ENCODE data around the gene NEDD4L.

NEDD4L gene

GRCh38 chr18:58215011-58215410 is 171.0 kb downstream of the NEDD4L start:
- Mint-ChIP-seq H3K4me1 (peaks cover 14% of the 10 kb centered on the region), H3K4me3 (no peak overlapping the region), H3K27me3 (peaks cover 52% of the 10 kb centered on the region), H3K27ac (ENCODE audit: low read depth) (no peak overlapping the region), H3K9me3 (no peaks in the 10 kb centered on the region), H3K36me3 (ENCODE audit: insufficient read depth) (no peaks in the 10 kb centered on the region)
- DNase-seq (ENCODE audit: low spot score in 2 of 2), result no peak
- no peak for ATAC-seq (replicated peaks; ENCODE audit: extremely low read depth, poor library complexity, severe bottlenecking)

- Mint-ChIP-seq H3K27ac (ENCODE audit: low read depth) (no peak overlapping the region), H3K36me3 (ENCODE audit: insufficient read depth) (no peaks in the 10 kb centered on the region), H3K4me3 (no peak overlapping the region), H3K4me1 (peaks cover 14% of the 10 kb centered on the region), H3K27me3 (peaks cover 59% of the 10 kb centered on the region), H3K9me3 (no peaks in the 10 kb centered on the region)
- ATAC-seq (replicated peaks; ENCODE audit: extremely low read depth, poor library complexity, severe bottlenecking) (no peak), DNase-seq (ENCODE audit: low spot score in 2 of 2) (no peak)
Observed at GRCh38 chr18:58216071-58216481, 172.1 kb downstream of the NEDD4L start.

- DNase-seq (ENCODE audit: low spot score in 2 of 2), result no peak
- no peak for ATAC-seq (replicated peaks; ENCODE audit: extremely low read depth, poor library complexity, severe bottlenecking)
- Mint-ChIP-seq H3K9me3 (no peaks in the 10 kb centered on the region), H3K36me3 (ENCODE audit: insufficient read depth) (no peaks in the 10 kb centered on the region), H3K27me3 (peaks cover 53% of the 10 kb centered on the region), H3K4me3 (no peak overlapping the region), H3K4me1 (peaks cover 14% of the 10 kb centered on the region), H3K27ac (ENCODE audit: low read depth) (no peak overlapping the region)
Observed at GRCh38 chr18:58217052-58217451, 173.0 kb downstream of the NEDD4L start.

- ATAC-seq (replicated peaks; ENCODE audit: extremely low read depth, poor library complexity, severe bottlenecking), result no peak
- Mint-ChIP-seq H3K36me3 (ENCODE audit: insufficient read depth) (no peaks in the 10 kb centered on the region), H3K27ac (ENCODE audit: low read depth) (no peak overlapping the region), H3K4me1 (peaks cover 13% of the 10 kb centered on the region), H3K9me3 (no peaks in the 10 kb centered on the region), H3K27me3 (peaks cover 50% of the 10 kb centered on the region), H3K4me3 (no peak overlapping the region)
- no peak for DNase-seq (ENCODE audit: low spot score in 2 of 2)
Observed at GRCh38 chr18:58218117-58218516, 174.1 kb downstream of the NEDD4L start.

GRCh38 chr18:58221060-58221725 is 177.2 kb downstream of the NEDD4L start:
- H3K27ac Mint-ChIP-seq (ENCODE audit: low read depth), result no peak overlapping the region
- no peak overlapping the region for H3K4me3 Mint-ChIP-seq
- no peak for ATAC-seq (replicated peaks; ENCODE audit: extremely low read depth, poor library complexity, severe bottlenecking)
- no peaks in the 10 kb centered on the region for H3K4me1 Mint-ChIP-seq
- H3K27me3 Mint-ChIP-seq, result peaks cover 42% of the 10 kb centered on the region
- H3K9me3 Mint-ChIP-seq, result no peaks in the 10 kb centered on the region
- no peak for DNase-seq (ENCODE audit: low spot score in 2 of 2)
- no peaks in the 10 kb centered on the region for H3K36me3 Mint-ChIP-seq (ENCODE audit: insufficient read depth)

DNA sequence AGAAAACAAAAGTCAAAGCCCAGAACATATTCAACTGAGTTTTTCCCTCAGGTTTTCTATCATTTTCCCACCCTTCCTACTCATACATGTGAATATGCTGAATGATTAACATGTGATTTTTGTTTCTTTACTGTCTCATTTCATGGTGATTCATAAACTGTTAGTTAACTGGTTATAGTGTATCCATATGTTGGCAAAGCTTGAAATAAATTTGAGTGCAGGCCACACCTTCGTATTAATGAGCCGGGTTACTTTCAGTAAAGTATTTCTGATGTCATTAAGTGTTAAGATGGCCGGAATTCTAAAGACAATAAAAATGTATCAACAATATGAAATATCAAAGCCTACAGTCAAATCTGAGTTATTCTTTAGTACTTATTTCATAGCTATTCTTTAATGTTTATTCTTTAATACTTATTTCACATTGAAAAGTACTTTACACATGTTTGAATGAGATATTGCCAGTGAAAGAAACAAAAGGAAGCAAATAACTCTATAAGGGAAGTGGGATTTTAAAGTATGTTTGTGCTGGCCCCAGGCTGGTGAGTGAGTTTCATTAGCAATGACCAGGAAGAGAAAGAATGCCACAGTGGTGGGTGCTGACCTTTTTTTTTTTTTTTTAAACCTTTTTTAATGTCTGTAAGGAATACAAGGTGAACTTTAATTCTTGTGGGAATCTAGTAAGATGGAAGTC is 178.6 kb downstream of the NEDD4L start:
- ATAC-seq (replicated peaks; ENCODE audit: extremely low read depth, poor library complexity, severe bottlenecking), result no peak
- Mint-ChIP-seq H3K4me1 (no peaks in the 10 kb centered on the region), H3K27ac (ENCODE audit: low read depth) (no peak overlapping the region)

DNA sequence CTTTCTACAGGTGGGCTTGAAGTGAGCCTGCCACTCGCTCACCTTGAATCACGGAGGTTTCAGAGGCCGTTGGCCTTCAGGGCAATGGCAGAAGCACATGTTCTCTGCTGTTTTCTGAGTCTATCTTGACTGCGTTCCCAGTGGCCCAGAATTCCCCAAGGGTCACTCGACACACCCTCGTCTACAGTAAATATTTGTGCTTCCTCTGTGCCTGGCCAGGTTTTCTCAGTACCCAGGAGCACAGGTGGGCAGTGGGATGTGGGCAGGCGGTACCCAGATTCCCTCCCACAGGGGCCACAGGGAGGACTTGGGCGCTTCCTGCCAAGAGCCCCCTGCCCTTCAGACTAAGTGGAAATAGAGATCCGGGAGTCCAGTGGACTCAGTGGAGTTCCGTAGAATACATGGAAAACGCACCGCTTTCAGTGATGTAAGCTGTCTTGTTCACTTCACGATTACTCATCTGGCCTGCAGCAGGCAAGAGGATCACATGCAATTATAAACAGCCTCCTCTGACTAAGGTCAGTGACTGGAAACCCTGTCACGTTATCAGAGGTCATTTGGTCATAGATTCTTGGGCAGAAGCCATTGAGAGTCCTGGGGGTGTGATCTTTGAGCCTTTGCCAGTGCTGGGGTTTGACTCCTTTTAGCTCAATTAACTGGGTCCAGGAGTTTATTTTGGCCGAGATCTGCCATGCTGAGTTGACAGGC is 179.8 kb downstream of the NEDD4L start:
- Mint-ChIP-seq H3K9me3 (no peaks in the 10 kb centered on the region), H3K27ac (ENCODE audit: low read depth) (no peak overlapping the region), H3K4me3 (no peak overlapping the region), H3K36me3 (ENCODE audit: insufficient read depth) (no peaks in the 10 kb centered on the region), H3K27me3 (peaks cover 44% of the 10 kb centered on the region), H3K4me1 (no peaks in the 10 kb centered on the region)
- no peak for DNase-seq (ENCODE audit: low spot score in 2 of 2)
- no peak for ATAC-seq (replicated peaks; ENCODE audit: extremely low read depth, poor library complexity, severe bottlenecking)

More for the DNA sequence above, 178.6 kb downstream of the NEDD4L start:
- Mint-ChIP-seq H3K27me3 (peaks cover 39% of the 10 kb centered on the region), H3K36me3 (ENCODE audit: insufficient read depth) (no peaks in the 10 kb centered on the region), H3K4me3 (no peak overlapping the region), H3K9me3 (no peaks in the 10 kb centered on the region)
- no peak for DNase-seq (ENCODE audit: low spot score in 2 of 2)

DNA sequence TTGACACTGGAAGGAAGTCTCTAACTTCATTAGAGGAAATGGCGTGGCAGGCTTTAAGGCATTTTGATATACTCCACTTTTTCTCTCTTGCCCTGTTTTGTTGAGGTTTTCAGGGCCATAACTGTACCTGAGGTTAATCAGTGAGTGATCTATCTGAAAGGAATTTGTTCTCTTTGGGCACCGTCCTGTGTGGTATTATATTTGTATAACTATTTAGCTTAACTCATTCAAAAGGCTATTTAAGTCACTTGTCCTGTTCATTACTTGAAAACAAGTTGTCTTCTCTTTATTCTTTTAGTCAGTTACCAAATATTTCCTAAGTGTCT is 180.4 kb downstream of the NEDD4L start:
- ATAC-seq (replicated peaks; ENCODE audit: extremely low read depth, poor library complexity, severe bottlenecking) (no peak), DNase-seq (ENCODE audit: low spot score in 2 of 2) (no peak)
- peaks cover 41% of the 10 kb centered on the region for H3K27me3 Mint-ChIP-seq
- H3K36me3 Mint-ChIP-seq (ENCODE audit: insufficient read depth), result no peaks in the 10 kb centered on the region
- no peak overlapping the region for H3K4me3 Mint-ChIP-seq
- no peaks in the 10 kb centered on the region for H3K9me3 Mint-ChIP-seq
- no peak overlapping the region for H3K27ac Mint-ChIP-seq (ENCODE audit: low read depth)
- H3K4me1 Mint-ChIP-seq, result no peaks in the 10 kb centered on the region

- H3K27ac Mint-ChIP-seq (ENCODE audit: low read depth), result no peak overlapping the region
- no peaks in the 10 kb centered on the region for H3K4me1 Mint-ChIP-seq
- H3K36me3 Mint-ChIP-seq (ENCODE audit: insufficient read depth), result no peaks in the 10 kb centered on the region
- no peak for ATAC-seq (replicated peaks; ENCODE audit: extremely low read depth, poor library complexity, severe bottlenecking)
- DNase-seq (ENCODE audit: low spot score in 2 of 2), result no peak
- H3K27me3 Mint-ChIP-seq, result peaks cover 41% of the 10 kb centered on the region
- H3K4me3 Mint-ChIP-seq, result no peak overlapping the region
- H3K9me3 Mint-ChIP-seq, result no peaks in the 10 kb centered on the region
Observed at GRCh38 chr18:58225101-58225500, 181.1 kb downstream of the NEDD4L start.

GRCh38 chr18:58226429-58226828 is 182.4 kb downstream of the NEDD4L start:
- no peak overlapping the region for H3K4me3 Mint-ChIP-seq
- no peak overlapping the region for H3K27ac Mint-ChIP-seq (ENCODE audit: low read depth)
- H3K4me1 Mint-ChIP-seq, result no peaks in the 10 kb centered on the region
- DNase-seq (ENCODE audit: low spot score in 2 of 2) (no peak), ATAC-seq (replicated peaks; ENCODE audit: extremely low read depth, poor library complexity, severe bottlenecking) (no peak)
- H3K27me3 Mint-ChIP-seq, result peaks cover 38% of the 10 kb centered on the region
- no peaks in the 10 kb centered on the region for H3K9me3 Mint-ChIP-seq
- no peaks in the 10 kb centered on the region for H3K36me3 Mint-ChIP-seq (ENCODE audit: insufficient read depth)

DNA sequence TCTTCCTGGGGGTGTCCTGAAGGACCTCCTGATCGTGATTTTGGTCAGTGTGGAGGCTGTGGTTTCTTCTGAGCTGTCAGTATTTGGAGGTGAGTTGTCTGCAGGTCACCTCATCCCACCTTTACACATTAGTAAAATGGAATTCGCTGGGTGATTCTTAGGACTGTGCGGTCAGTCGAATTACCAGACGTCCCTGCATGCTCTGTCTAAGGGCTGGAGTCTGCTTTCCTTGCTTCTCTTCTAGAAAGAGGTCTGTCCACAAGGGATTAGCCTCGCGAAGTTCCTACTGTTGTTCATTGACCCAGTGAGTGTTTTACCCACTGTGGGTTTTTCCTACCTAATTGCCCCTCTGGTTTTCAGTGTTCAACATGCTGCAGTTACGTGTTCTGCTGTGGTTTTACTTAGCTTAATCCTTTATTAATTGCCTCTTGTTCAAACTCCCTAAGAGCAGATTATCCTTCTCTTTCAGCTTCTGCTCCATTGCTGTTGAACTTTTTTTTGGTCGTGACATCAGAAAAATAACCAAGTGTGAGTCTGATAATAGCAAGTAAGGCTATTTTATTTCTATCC is 183.4 kb downstream of the NEDD4L start:
- Mint-ChIP-seq H3K27me3 (peaks cover 37% of the 10 kb centered on the region), H3K36me3 (ENCODE audit: insufficient read depth) (no peaks in the 10 kb centered on the region), H3K9me3 (no peaks in the 10 kb centered on the region), H3K4me1 (no peaks in the 10 kb centered on the region), H3K27ac (ENCODE audit: low read depth) (no peak overlapping the region), H3K4me3 (no peak overlapping the region)
- DNase-seq (ENCODE audit: low spot score in 2 of 2), result no peak
- no peak for ATAC-seq (replicated peaks; ENCODE audit: extremely low read depth, poor library complexity, severe bottlenecking)

GRCh38 chr18:58228176-58228575 is 184.2 kb downstream of the NEDD4L start:
- Mint-ChIP-seq H3K27ac (ENCODE audit: low read depth) (no peak overlapping the region), H3K4me1 (no peaks in the 10 kb centered on the region), H3K9me3 (no peaks in the 10 kb centered on the region), H3K27me3 (peaks cover 31% of the 10 kb centered on the region), H3K36me3 (ENCODE audit: insufficient read depth) (no peaks in the 10 kb centered on the region), H3K4me3 (no peak overlapping the region)
- ATAC-seq (replicated peaks; ENCODE audit: extremely low read depth, poor library complexity, severe bottlenecking) (no peak), DNase-seq (ENCODE audit: low spot score in 2 of 2) (no peak)

DNA sequence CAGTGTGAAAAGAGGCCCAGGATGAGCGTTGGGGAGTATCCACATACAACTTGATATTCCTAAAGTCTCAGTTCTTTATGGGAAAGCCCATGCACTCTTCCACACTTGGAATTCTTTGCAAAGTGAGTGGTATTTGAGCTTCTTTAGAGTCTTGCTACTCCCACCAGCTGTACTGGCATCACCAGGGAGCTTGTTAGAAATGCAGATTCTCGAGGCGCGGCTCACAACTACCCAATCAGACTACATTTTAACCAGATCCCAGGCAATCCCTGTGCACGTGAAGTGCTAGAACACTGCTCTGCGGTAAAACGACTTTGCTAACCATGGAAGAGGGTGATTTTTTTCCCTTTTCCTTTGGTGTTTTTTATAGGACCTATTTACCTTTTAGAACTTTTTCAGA is 184.7 kb downstream of the NEDD4L start:
- Mint-ChIP-seq H3K27me3 (peaks cover 31% of the 10 kb centered on the region), H3K4me3 (no peak overlapping the region)
- ATAC-seq (replicated peaks; ENCODE audit: extremely low read depth, poor library complexity, severe bottlenecking), result no peak

More for the DNA sequence above, 184.7 kb downstream of the NEDD4L start:
- Mint-ChIP-seq H3K4me1 (no peaks in the 10 kb centered on the region), H3K36me3 (ENCODE audit: insufficient read depth) (no peaks in the 10 kb centered on the region), H3K27ac (ENCODE audit: low read depth) (no peak overlapping the region), H3K9me3 (no peaks in the 10 kb centered on the region)
- no peak for DNase-seq (ENCODE audit: low spot score in 2 of 2)
